DOHH2 (cell line): ENCODE data around the gene SARNP.

Experiments
- EZH2phosphoT487 ChIP-seq: fragments of 200-600 bp; sonication (generic); IDR thresholded peaks from 2 replicates; pipeline ENCODE4 v1.6.1; 2017; ENCODE audit warnings: borderline replicate concordance, mild to moderate bottlenecking, antibody characterized with exemption, low read length, moderate library complexity, mixed read lengths
- TF ChIP-seq, protein P1 (sequence below): fragments of 200-600 bp; sonication (generic); IDR thresholded peaks from one replicate; pipeline ENCODE4 v1.5.1; 2014; ENCODE audit warnings: antibody characterized with exemption, mild to moderate bottlenecking, low read depth, low read length; ENCODE audit not compliant: poor library complexity, severe bottlenecking

DNA sequence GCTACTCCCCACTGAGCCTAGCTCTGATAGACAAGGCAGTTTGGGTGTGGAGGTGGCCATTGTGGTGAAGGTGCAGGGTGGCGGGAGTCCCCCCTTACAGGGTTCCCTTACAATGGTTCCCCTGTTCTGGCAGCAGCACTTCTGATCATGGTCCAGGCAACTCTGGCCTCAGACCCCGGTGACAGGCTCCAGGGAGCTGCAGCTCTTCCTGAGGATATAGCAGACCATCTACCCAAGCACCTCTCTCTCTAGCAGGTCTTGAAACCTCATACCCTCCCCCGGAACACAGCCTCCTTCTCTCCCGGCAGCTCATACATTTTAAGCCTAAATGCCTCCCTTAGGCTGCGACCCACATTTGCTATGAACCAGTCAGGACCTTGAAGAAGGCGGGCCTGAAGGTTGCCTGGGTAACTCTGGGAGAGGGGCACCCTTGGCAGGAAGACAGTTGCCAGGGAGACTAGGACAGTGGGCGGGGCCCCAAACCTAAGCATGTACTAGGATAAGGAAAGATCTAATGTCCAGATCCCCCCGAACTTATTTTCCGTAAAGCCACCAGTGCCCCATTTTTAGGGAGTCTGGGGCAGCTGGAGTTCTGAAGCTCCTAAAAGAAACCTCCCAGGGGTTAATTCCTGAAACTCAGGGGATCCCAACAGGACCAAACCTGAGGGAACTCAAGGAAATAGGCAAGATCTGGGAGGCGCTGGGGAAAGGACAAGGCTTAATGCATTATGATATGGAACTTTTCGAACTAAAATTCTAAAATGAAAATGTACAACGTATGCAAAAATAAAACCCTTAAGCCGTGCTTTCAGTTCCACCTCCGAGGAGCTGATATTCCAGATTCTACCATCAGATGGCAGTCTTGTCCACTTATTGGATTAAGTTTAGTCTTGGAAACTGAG, 79.2 kb downstream of the SARNP start:
- TF ChIP-seq, protein P1, sequence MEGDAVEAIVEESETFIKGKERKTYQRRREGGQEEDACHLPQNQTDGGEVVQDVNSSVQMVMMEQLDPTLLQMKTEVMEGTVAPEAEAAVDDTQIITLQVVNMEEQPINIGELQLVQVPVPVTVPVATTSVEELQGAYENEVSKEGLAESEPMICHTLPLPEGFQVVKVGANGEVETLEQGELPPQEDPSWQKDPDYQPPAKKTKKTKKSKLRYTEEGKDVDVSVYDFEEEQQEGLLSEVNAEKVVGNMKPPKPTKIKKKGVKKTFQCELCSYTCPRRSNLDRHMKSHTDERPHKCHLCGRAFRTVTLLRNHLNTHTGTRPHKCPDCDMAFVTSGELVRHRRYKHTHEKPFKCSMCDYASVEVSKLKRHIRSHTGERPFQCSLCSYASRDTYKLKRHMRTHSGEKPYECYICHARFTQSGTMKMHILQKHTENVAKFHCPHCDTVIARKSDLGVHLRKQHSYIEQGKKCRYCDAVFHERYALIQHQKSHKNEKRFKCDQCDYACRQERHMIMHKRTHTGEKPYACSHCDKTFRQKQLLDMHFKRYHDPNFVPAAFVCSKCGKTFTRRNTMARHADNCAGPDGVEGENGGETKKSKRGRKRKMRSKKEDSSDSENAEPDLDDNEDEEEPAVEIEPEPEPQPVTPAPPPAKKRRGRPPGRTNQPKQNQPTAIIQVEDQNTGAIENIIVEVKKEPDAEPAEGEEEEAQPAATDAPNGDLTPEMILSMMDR: peak; percentile 77
- no peak for TF ChIP-seq EZH2phosphoT487
